Measurements from ENCODE around the gene CRTC3. TPM values are rescaled to one million over a fixed set of nuclear protein-coding genes. Genes with fewer than 3 reads are reported as not detected.
"Not testable (repeated sequence)": the region's sequence is repeated elsewhere in the genome, so short reads cannot be mapped to it uniquely, and the experiment has no call there.

CRTC3 gene
- polyA plus RNA-seq, 1 donor: 28.5 TPM

GRCh38 chr15:90670631-90671030 is 140.9 kb downstream of the CRTC3 start:
- WGBS (ENCODE audit: insufficient coverage, low lambda C conversion rate): no CpG with 5 or more reads among the region's 8 CpGs

GRCh38 chr15:90671216-90671615 is 141.5 kb downstream of the CRTC3 start:
- WGBS (ENCODE audit: insufficient coverage, low lambda C conversion rate): 66% methylated on average over 2 of the region's 4 CpGs
- no peak for DNase-seq

More at GRCh38 chr15:90670631-90671030, 140.9 kb downstream of the CRTC3 start:
- not testable (repeated sequence) for DNase-seq; H3K27ac ChIP-seq (ENCODE audit: low read length); H3K9me3 ChIP-seq (ENCODE audit: control insufficient read depth, low read depth, low read length); H3K36me3 ChIP-seq (ENCODE audit: control insufficient read depth, insufficient read depth, low read length); H3K27me3 ChIP-seq (ENCODE audit: control insufficient read depth, insufficient read depth, low read length); H3K4me1 ChIP-seq (ENCODE audit: control insufficient read depth, insufficient read depth, low read length); H3K4me3 ChIP-seq (ENCODE audit: low read length)

GRCh38 chr15:90673357-90673756 is 143.6 kb downstream of the CRTC3 start:
- WGBS (ENCODE audit: insufficient coverage, low lambda C conversion rate): 100% methylated on average over 1 of the region's 10 CpGs
- not testable (repeated sequence) for H3K27ac ChIP-seq (ENCODE audit: low read length); H3K4me1 ChIP-seq (ENCODE audit: control insufficient read depth, insufficient read depth, low read length); H3K36me3 ChIP-seq (ENCODE audit: control insufficient read depth, insufficient read depth, low read length); H3K9me3 ChIP-seq (ENCODE audit: control insufficient read depth, low read depth, low read length); H3K4me3 ChIP-seq (ENCODE audit: low read length); DNase-seq; H3K27me3 ChIP-seq (ENCODE audit: control insufficient read depth, insufficient read depth, low read length)

More at GRCh38 chr15:90671216-90671615, 141.5 kb downstream of the CRTC3 start:
- H3K4me1 ChIP-seq (ENCODE audit: control insufficient read depth, insufficient read depth, low read length): peaks cover 5% of the 10 kb centered on the region
- no peaks in the 10 kb centered on the region for H3K9me3 ChIP-seq (ENCODE audit: control insufficient read depth, low read depth, low read length)
- no peak overlapping the region for H3K27ac ChIP-seq (ENCODE audit: low read length)
- H3K27me3 ChIP-seq (ENCODE audit: control insufficient read depth, insufficient read depth, low read length): no peaks in the 10 kb centered on the region
- H3K4me3 ChIP-seq (ENCODE audit: low read length): no peak overlapping the region
- no peaks in the 10 kb centered on the region for H3K36me3 ChIP-seq (ENCODE audit: control insufficient read depth, insufficient read depth, low read length)

- Histone ChIP-seq H3K4me3 (ENCODE audit: low read length) (no peak overlapping the region), H3K36me3 (ENCODE audit: control insufficient read depth, insufficient read depth, low read length) (no peaks in the 10 kb centered on the region), H3K4me1 (ENCODE audit: control insufficient read depth, insufficient read depth, low read length) (no peaks in the 10 kb centered on the region), H3K27me3 (ENCODE audit: control insufficient read depth, insufficient read depth, low read length) (no peaks in the 10 kb centered on the region), H3K27ac (ENCODE audit: low read length) (no peak overlapping the region), H3K9me3 (ENCODE audit: control insufficient read depth, low read depth, low read length) (no peaks in the 10 kb centered on the region)
- DNase-seq: no peak
- no CpG with 5 or more reads among the region's 3 CpGs for WGBS (ENCODE audit: insufficient coverage, low lambda C conversion rate)
Observed at GRCh38 chr15:90674476-90674875, 144.8 kb downstream of the CRTC3 start.

- WGBS (ENCODE audit: insufficient coverage, low lambda C conversion rate): no CpG with 5 or more reads among the region's 5 CpGs
- H3K4me3 ChIP-seq (ENCODE audit: low read length): no peak overlapping the region
- H3K9me3 ChIP-seq (ENCODE audit: control insufficient read depth, low read depth, low read length): no peaks in the 10 kb centered on the region
- H3K4me1 ChIP-seq (ENCODE audit: control insufficient read depth, insufficient read depth, low read length): no peaks in the 10 kb centered on the region
- H3K27me3 ChIP-seq (ENCODE audit: control insufficient read depth, insufficient read depth, low read length): no peaks in the 10 kb centered on the region
- H3K27ac ChIP-seq (ENCODE audit: low read length): no peak overlapping the region
- DNase-seq: no peak
- no peaks in the 10 kb centered on the region for H3K36me3 ChIP-seq (ENCODE audit: control insufficient read depth, insufficient read depth, low read length)
Observed at GRCh38 chr15:90675464-90675863, 145.7 kb downstream of the CRTC3 start.

- no peak overlapping the region for H3K4me3 ChIP-seq (ENCODE audit: low read length)
- WGBS (ENCODE audit: insufficient coverage, low lambda C conversion rate): 100% methylated on average over 1 of the region's 12 CpGs
- DNase-seq: no peak
- H3K36me3 ChIP-seq (ENCODE audit: control insufficient read depth, insufficient read depth, low read length): no peaks in the 10 kb centered on the region
- no peaks in the 10 kb centered on the region for H3K4me1 ChIP-seq (ENCODE audit: control insufficient read depth, insufficient read depth, low read length)
- no peak overlapping the region for H3K27ac ChIP-seq (ENCODE audit: low read length)
- no peaks in the 10 kb centered on the region for H3K9me3 ChIP-seq (ENCODE audit: control insufficient read depth, low read depth, low read length)
- no peaks in the 10 kb centered on the region for H3K27me3 ChIP-seq (ENCODE audit: control insufficient read depth, insufficient read depth, low read length)
Observed at GRCh38 chr15:90677807-90678790, 148.4 kb downstream of the CRTC3 start.

GRCh38 chr15:90679959-90680358 is 150.2 kb downstream of the CRTC3 start:
- Histone ChIP-seq H3K4me1 (ENCODE audit: control insufficient read depth, insufficient read depth, low read length) (no peaks in the 10 kb centered on the region), H3K27me3 (ENCODE audit: control insufficient read depth, insufficient read depth, low read length) (no peaks in the 10 kb centered on the region), H3K4me3 (ENCODE audit: low read length) (no peak overlapping the region), H3K27ac (ENCODE audit: low read length) (no peak overlapping the region), H3K9me3 (ENCODE audit: control insufficient read depth, low read depth, low read length) (no peaks in the 10 kb centered on the region), H3K36me3 (ENCODE audit: control insufficient read depth, insufficient read depth, low read length) (no peaks in the 10 kb centered on the region)
- no peak for DNase-seq
- 100% methylated on average over 1 of the region's 3 CpGs for WGBS (ENCODE audit: insufficient coverage, low lambda C conversion rate)

- H3K4me3 ChIP-seq (ENCODE audit: low read length): no peak overlapping the region
- no peaks in the 10 kb centered on the region for H3K36me3 ChIP-seq (ENCODE audit: control insufficient read depth, insufficient read depth, low read length)
- H3K27ac ChIP-seq (ENCODE audit: low read length): no peak overlapping the region
- no CpG with 5 or more reads among the region's 6 CpGs for WGBS (ENCODE audit: insufficient coverage, low lambda C conversion rate)
- no peak for DNase-seq
- no peaks in the 10 kb centered on the region for H3K9me3 ChIP-seq (ENCODE audit: control insufficient read depth, low read depth, low read length)
- H3K27me3 ChIP-seq (ENCODE audit: control insufficient read depth, insufficient read depth, low read length): no peaks in the 10 kb centered on the region
- no peaks in the 10 kb centered on the region for H3K4me1 ChIP-seq (ENCODE audit: control insufficient read depth, insufficient read depth, low read length)
Observed at GRCh38 chr15:90680371-90680935, 150.7 kb downstream of the CRTC3 start.

GRCh38 chr15:90681056-90681455 is 151.3 kb downstream of the CRTC3 start:
- WGBS (ENCODE audit: insufficient coverage, low lambda C conversion rate): no CpG with 5 or more reads among the region's 1 CpG
- H3K4me1 ChIP-seq (ENCODE audit: control insufficient read depth, insufficient read depth, low read length): no peaks in the 10 kb centered on the region
- H3K27ac ChIP-seq (ENCODE audit: low read length): no peak overlapping the region
- H3K27me3 ChIP-seq (ENCODE audit: control insufficient read depth, insufficient read depth, low read length): no peaks in the 10 kb centered on the region
- no peaks in the 10 kb centered on the region for H3K36me3 ChIP-seq (ENCODE audit: control insufficient read depth, insufficient read depth, low read length)
- no peak overlapping the region for H3K4me3 ChIP-seq (ENCODE audit: low read length)
- no peaks in the 10 kb centered on the region for H3K9me3 ChIP-seq (ENCODE audit: control insufficient read depth, low read depth, low read length)
- no peak for DNase-seq

- WGBS (ENCODE audit: insufficient coverage, low lambda C conversion rate): no CpG with 5 or more reads among the region's 9 CpGs
- Histone ChIP-seq H3K4me3 (ENCODE audit: low read length) (no peak overlapping the region), H3K27ac (ENCODE audit: low read length) (no peak overlapping the region)
Observed at GRCh38 chr15:90681480-90681879, 151.8 kb downstream of the CRTC3 start.

More at GRCh38 chr15:90681480-90681879, 151.8 kb downstream of the CRTC3 start:
- no peaks in the 10 kb centered on the region for H3K36me3 ChIP-seq (ENCODE audit: control insufficient read depth, insufficient read depth, low read length)
- H3K4me1 ChIP-seq (ENCODE audit: control insufficient read depth, insufficient read depth, low read length): no peaks in the 10 kb centered on the region
- H3K9me3 ChIP-seq (ENCODE audit: control insufficient read depth, low read depth, low read length): no peaks in the 10 kb centered on the region
- no peak for DNase-seq
- no peaks in the 10 kb centered on the region for H3K27me3 ChIP-seq (ENCODE audit: control insufficient read depth, insufficient read depth, low read length)

All from large intestine (tissue), 3 donors.